HCT116 (cell line): ENCODE results near the gene PSMC3IP.

Experiments used
- CEBPB ChIP-seq: IDR thresholded peaks from 2 replicates; pipeline ENCODE4 v1.6.1; 2012; ENCODE audit warnings: low read depth
- CTCF ChIP-seq, 3 experiments: fragments of 200-600 bp in 1 of 3; sonication (generic) in 1 of 3; IDR thresholded peaks in 2 of 3; conservative IDR thresholded peaks in 1 of 3; 2 replicates each; pipeline ENCODE4 v1.5.1; 2012 to 2017; ENCODE audit warnings: low read depth in 2 of 3, low read length in 2 of 3, antibody characterized with exemption in 1 of 3, borderline replicate concordance in 1 of 3, control low read depth in 1 of 3, mild to moderate bottlenecking in 1 of 3, mixed read lengths in 1 of 3, mixed run types in 1 of 3, moderate library complexity in 1 of 3; ENCODE audit not compliant: insufficient read depth in 1 of 3
- EGR1 ChIP-seq: IDR thresholded peaks from 2 replicates; pipeline ENCODE4 v1.6.1; 2012; ENCODE audit warnings: low read depth
- ELF1 ChIP-seq: IDR thresholded peaks from 2 replicates; pipeline ENCODE4 v1.6.1; 2012; ENCODE audit warnings: low read depth, borderline replicate concordance
- EZH2 ChIP-seq: fragments of 200-600 bp; sonication (generic); IDR thresholded peaks from 2 replicates; pipeline ENCODE4 v1.6.1; 2017; ENCODE audit warnings: antibody characterized with exemption, mixed run types
- EZH2phosphoT487 ChIP-seq: fragments of 200-600 bp; IDR thresholded peaks from 2 replicates; pipeline ENCODE4 v1.6.1; 2018; ENCODE audit warnings: antibody characterized with exemption, borderline replicate concordance
- JUND ChIP-seq: IDR thresholded peaks from 2 replicates; pipeline ENCODE4 v1.6.1; 2012
- POLR2A ChIP-seq: IDR thresholded peaks from 2 replicates; pipeline ENCODE4 v1.7.0; 2011; ENCODE audit warnings: borderline replicate concordance; ENCODE audit not compliant: insufficient read depth, insufficient read length; ENCODE audit errors: extremely low read depth
- POLR2AphosphoS5 ChIP-seq: IDR thresholded peaks from 2 replicates; pipeline ENCODE4 v1.6.1; 2011; ENCODE audit warnings: mild to moderate bottlenecking, low read depth, low read length, moderate library complexity
- SIN3A ChIP-seq: IDR thresholded peaks from 2 replicates; pipeline ENCODE4 v1.6.1; 2012; ENCODE audit warnings: low read depth
- SP1 ChIP-seq: IDR thresholded peaks from 2 replicates; pipeline ENCODE4 v1.6.1; 2012; ENCODE audit warnings: low read depth
- ZBTB33 ChIP-seq: IDR thresholded peaks from 2 replicates; pipeline ENCODE4 v1.6.1; 2011; ENCODE audit warnings: mild to moderate bottlenecking, low read length, moderate library complexity; ENCODE audit not compliant: insufficient replicate concordance; ENCODE audit errors: extremely low read depth
- ZFX ChIP-seq: fragments of 450-650 bp; IDR thresholded peaks from 2 replicates; pipeline ENCODE4 v1.6.1; 2017
- ZNF274 ChIP-seq: fragments of 200-500 bp; sonication (Bioruptor generic); IDR thresholded peaks from 2 replicates; pipeline ENCODE4 v1.6.1; 2014; ENCODE audit warnings: mild to moderate bottlenecking, low read depth, low read length, inconsistent platforms

GRCh38 chr17:42571435-42572225 is 5.9 kb downstream of the PSMC3IP start:
- TF ChIP-seq EZH2 (no peak), CTCF (IDR thresholded peaks at IDR 0.05 in 2 of 3, conservative IDR thresholded peaks at IDR 0.05 in 1 of 3; ENCODE audit: borderline replicate concordance in 1 of 3, insufficient read depth in 1 of 3, low read depth in 2 of 3, low read length in 2 of 3) (no peak), EGR1 (no peak), CEBPB (no peak), EZH2phosphoT487 (no peak), POLR2A (no peak), SIN3A (no peak), POLR2AphosphoS5 (no peak), JUND (no peak), ELF1 (no peak), ZBTB33 (no peak), ZFX (no peak), SP1 (no peak), ZNF274 (no peak)
